ENCODE data around the gene SAAL1. TPM values are rescaled to one million over a fixed set of nuclear protein-coding genes. Genes with fewer than 3 reads are reported as not detected.
A peak's percentile ranks its signal among the peaks of the same experiment; 100 is the strongest.

Gene SAAL1
- total RNA-seq, 1 donor from 2014 or later: 21.6 TPM

- no peak for DNase-seq (ENCODE audit: low read depth, low spot score)
These were observed 24.3 kb downstream of the SAAL1 start for GRCh38 chr11:18081551-18081950.

GRCh38 chr11:18080451-18080850 is 25.4 kb downstream of the SAAL1 start:
- DNase-seq (ENCODE audit: low read depth, low spot score): peak; percentile 64

- DNase-seq (ENCODE audit: low read depth, low spot score): no peak
These were observed 27.0 kb downstream of the SAAL1 start for GRCh38 chr11:18078909-18079308.

GRCh38 chr11:18075444-18075843 is 30.4 kb downstream of the SAAL1 start:
- no peak for DNase-seq (ENCODE audit: low read depth, low spot score)

- no peak for DNase-seq (ENCODE audit: low read depth, low spot score)
These were observed 34.7 kb downstream of the SAAL1 start for GRCh38 chr11:18071098-18071705.

GRCh38 chr11:18067372-18067771 is 38.5 kb downstream of the SAAL1 start:
- DNase-seq (ENCODE audit: low read depth, low spot score): no peak

- no peak for DNase-seq (ENCODE audit: low read depth, low spot score)
These were observed 39.3 kb downstream of the SAAL1 start for GRCh38 chr11:18066626-18067025.

- DNase-seq (ENCODE audit: low read depth, low spot score): no peak
These were observed 40.3 kb downstream of the SAAL1 start for GRCh38 chr11:18065572-18065971.

GRCh38 chr11:18064450-18065054 is 41.3 kb downstream of the SAAL1 start:
- no peak for DNase-seq (ENCODE audit: low read depth, low spot score)

GRCh38 chr11:18063862-18064434 is 41.9 kb downstream of the SAAL1 start:
- DNase-seq (ENCODE audit: low read depth, low spot score): no peak

GRCh38 chr11:18063125-18063524 is 42.8 kb downstream of the SAAL1 start:
- no peak for DNase-seq (ENCODE audit: low read depth, low spot score)

GRCh38 chr11:18061351-18061750 is 44.5 kb downstream of the SAAL1 start:
- no peak for DNase-seq (ENCODE audit: low read depth, low spot score)

- no peak for DNase-seq (ENCODE audit: low read depth, low spot score)
These were observed 49.2 kb downstream of the SAAL1 start for GRCh38 chr11:18056561-18057181.

- DNase-seq (ENCODE audit: low read depth, low spot score): no peak
These were observed 51.3 kb downstream of the SAAL1 start for GRCh38 chr11:18054511-18055103.

GRCh38 chr11:18050848-18051247 is 55.0 kb downstream of the SAAL1 start:
- no peak for DNase-seq (ENCODE audit: low read depth, low spot score)

- DNase-seq (ENCODE audit: low read depth, low spot score): no peak
These were observed 59.6 kb downstream of the SAAL1 start, which contains the start of gene TPH1 for GRCh38 chr11:18046116-18046777. TSS of gene TPH1 (minus strand) at chr11:18046269. CDS start at chr11:18040762, 5,507 bp downstream.

GRCh38 chr11:18036456-18036855 is 69.4 kb downstream of the SAAL1 start:
- no peak for DNase-seq (ENCODE audit: low read depth, low spot score)
